ENCODE results near the gene PTPRN2.

The PTPRN2 gene

GRCh38 chr7:158001621-158002320, 585.9 kb downstream of the PTPRN2 start:
- H3K9me3 ChIP-seq (ENCODE audit: control insufficient read depth in 2 of 2, low read length in 2 of 2): no peaks in the 10 kb centered on the region
- no peaks in the 10 kb centered on the region for H3K4me1 ChIP-seq (ENCODE audit: control insufficient read depth in 2 of 2, insufficient read depth in 2 of 2, low read length in 2 of 2)
- H3K27me3 ChIP-seq (ENCODE audit: control insufficient read depth in 2 of 2, insufficient read depth in 2 of 2, low read length in 2 of 2): no peaks in the 10 kb centered on the region
- no peak overlapping the region for H3K9ac ChIP-seq (ENCODE audit: low read depth in 1 of 2, low read length in 2 of 2)
- no peak overlapping the region for H3K27ac ChIP-seq (ENCODE audit: low read depth in 2 of 2, low read length in 2 of 2)
- no peak overlapping the region for H3K4me3 ChIP-seq (ENCODE audit: low read length in 2 of 2)
- no peaks in the 10 kb centered on the region for H3K36me3 ChIP-seq (ENCODE audit: control insufficient read depth in 2 of 2, insufficient read depth in 2 of 2, low read length in 2 of 2)

- Histone ChIP-seq H3K36me3 (ENCODE audit: control insufficient read depth in 2 of 2, insufficient read depth in 2 of 2, low read length in 2 of 2) (no peaks in the 10 kb centered on the region), H3K9ac (ENCODE audit: low read depth in 1 of 2, low read length in 2 of 2) (no peak overlapping the region), H3K4me1 (ENCODE audit: control insufficient read depth in 2 of 2, insufficient read depth in 2 of 2, low read length in 2 of 2) (no peaks in the 10 kb centered on the region), H3K9me3 (ENCODE audit: control insufficient read depth in 2 of 2, low read length in 2 of 2) (no peaks in the 10 kb centered on the region), H3K4me3 (ENCODE audit: low read length in 2 of 2) (no peak overlapping the region), H3K27me3 (ENCODE audit: control insufficient read depth in 2 of 2, insufficient read depth in 2 of 2, low read length in 2 of 2) (no peaks in the 10 kb centered on the region), H3K27ac (ENCODE audit: low read depth in 2 of 2, low read length in 2 of 2) (no peak overlapping the region)
These were observed 586.6 kb downstream of the PTPRN2 start for GRCh38 chr7:158001003-158001402.

GRCh38 chr7:158000160-158000559, 587.5 kb downstream of the PTPRN2 start:
- no peak overlapping the region for H3K9ac ChIP-seq (ENCODE audit: low read depth in 1 of 2, low read length in 2 of 2)
- no peaks in the 10 kb centered on the region for H3K4me1 ChIP-seq (ENCODE audit: control insufficient read depth in 2 of 2, insufficient read depth in 2 of 2, low read length in 2 of 2)
- H3K27ac ChIP-seq (ENCODE audit: low read depth in 2 of 2, low read length in 2 of 2): no peak overlapping the region
- H3K36me3 ChIP-seq (ENCODE audit: control insufficient read depth in 2 of 2, insufficient read depth in 2 of 2, low read length in 2 of 2): no peaks in the 10 kb centered on the region
- peaks cover 0 to 2% of the 10 kb centered on the region in 2 donors for H3K9me3 ChIP-seq (ENCODE audit: control insufficient read depth in 2 of 2, low read length in 2 of 2)
- no peak overlapping the region for H3K4me3 ChIP-seq (ENCODE audit: low read length in 2 of 2)
- no peaks in the 10 kb centered on the region for H3K27me3 ChIP-seq (ENCODE audit: control insufficient read depth in 2 of 2, insufficient read depth in 2 of 2, low read length in 2 of 2)

GRCh38 chr7:157998884-157999552, 588.6 kb downstream of the PTPRN2 start:
- no peak overlapping the region for H3K9ac ChIP-seq (ENCODE audit: low read depth in 1 of 2, low read length in 2 of 2)
- H3K4me3 ChIP-seq (ENCODE audit: low read length in 2 of 2): no peak overlapping the region
- no peaks in the 10 kb centered on the region for H3K4me1 ChIP-seq (ENCODE audit: control insufficient read depth in 2 of 2, insufficient read depth in 2 of 2, low read length in 2 of 2)
- no peak overlapping the region for H3K27ac ChIP-seq (ENCODE audit: low read depth in 2 of 2, low read length in 2 of 2)
- no peaks in the 10 kb centered on the region for H3K27me3 ChIP-seq (ENCODE audit: control insufficient read depth in 2 of 2, insufficient read depth in 2 of 2, low read length in 2 of 2)
- no peaks in the 10 kb centered on the region for H3K36me3 ChIP-seq (ENCODE audit: control insufficient read depth in 2 of 2, insufficient read depth in 2 of 2, low read length in 2 of 2)
- peaks cover 0 to 2% of the 10 kb centered on the region in 2 donors for H3K9me3 ChIP-seq (ENCODE audit: control insufficient read depth in 2 of 2, low read length in 2 of 2)

DNA sequence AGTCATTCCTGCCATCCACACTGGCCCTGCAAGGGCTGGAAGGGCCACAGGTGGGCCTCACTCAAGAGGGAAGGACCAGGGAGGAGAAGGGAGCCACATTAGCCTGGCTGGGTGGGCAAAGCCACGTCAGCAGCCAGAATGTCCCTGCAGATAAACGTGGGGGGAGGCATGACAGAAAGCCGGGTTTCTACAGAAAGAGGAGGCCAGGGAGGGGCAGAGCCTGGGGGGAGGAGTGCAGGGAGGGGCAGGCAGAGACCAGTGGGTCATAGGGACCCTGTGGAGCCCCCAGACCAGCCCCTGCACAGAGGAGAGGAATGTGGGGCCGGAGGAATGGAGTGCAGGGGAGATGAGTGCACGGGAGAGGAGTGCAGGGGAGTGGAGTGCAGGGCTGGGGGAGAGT, 590.2 kb downstream of the PTPRN2 start:
- Histone ChIP-seq H3K36me3 (ENCODE audit: control insufficient read depth in 2 of 2, insufficient read depth in 2 of 2, low read length in 2 of 2) (no peaks in the 10 kb centered on the region), H3K27me3 (ENCODE audit: control insufficient read depth in 2 of 2, insufficient read depth in 2 of 2, low read length in 2 of 2) (no peaks in the 10 kb centered on the region), H3K27ac (ENCODE audit: low read depth in 2 of 2, low read length in 2 of 2) (no peak overlapping the region), H3K9ac (ENCODE audit: low read depth in 1 of 2, low read length in 2 of 2) (no peak overlapping the region), H3K9me3 (ENCODE audit: control insufficient read depth in 2 of 2, low read length in 2 of 2) (peaks cover 0 to 2% of the 10 kb centered on the region in 2 donors), H3K4me1 (ENCODE audit: control insufficient read depth in 2 of 2, insufficient read depth in 2 of 2, low read length in 2 of 2) (no peaks in the 10 kb centered on the region), H3K4me3 (ENCODE audit: low read length in 2 of 2) (no peak overlapping the region)

- Histone ChIP-seq H3K27me3 (ENCODE audit: control insufficient read depth in 2 of 2, insufficient read depth in 2 of 2, low read length in 2 of 2) (no peaks in the 10 kb centered on the region), H3K4me3 (ENCODE audit: low read length in 2 of 2) (no peak overlapping the region), H3K27ac (ENCODE audit: low read depth in 2 of 2, low read length in 2 of 2) (no peak overlapping the region), H3K36me3 (ENCODE audit: control insufficient read depth in 2 of 2, insufficient read depth in 2 of 2, low read length in 2 of 2) (no peaks in the 10 kb centered on the region), H3K9ac (ENCODE audit: low read depth in 1 of 2, low read length in 2 of 2) (no peak overlapping the region), H3K4me1 (ENCODE audit: control insufficient read depth in 2 of 2, insufficient read depth in 2 of 2, low read length in 2 of 2) (no peaks in the 10 kb centered on the region), H3K9me3 (ENCODE audit: control insufficient read depth in 2 of 2, low read length in 2 of 2) (peaks cover 0 to 2% of the 10 kb centered on the region in 2 donors)
These were observed 590.6 kb downstream of the PTPRN2 start for GRCh38 chr7:157997080-157997440.

- no peak overlapping the region for H3K4me3 ChIP-seq (ENCODE audit: low read length in 2 of 2)
- no peaks in the 10 kb centered on the region for H3K27me3 ChIP-seq (ENCODE audit: control insufficient read depth in 2 of 2, insufficient read depth in 2 of 2, low read length in 2 of 2)
- H3K4me1 ChIP-seq (ENCODE audit: control insufficient read depth in 2 of 2, insufficient read depth in 2 of 2, low read length in 2 of 2): no peaks in the 10 kb centered on the region
- no peak overlapping the region for H3K9ac ChIP-seq (ENCODE audit: low read depth in 1 of 2, low read length in 2 of 2)
- H3K36me3 ChIP-seq (ENCODE audit: control insufficient read depth in 2 of 2, insufficient read depth in 2 of 2, low read length in 2 of 2): no peaks in the 10 kb centered on the region
- H3K9me3 ChIP-seq (ENCODE audit: control insufficient read depth in 2 of 2, low read length in 2 of 2): peaks cover 0 to 2% of the 10 kb centered on the region in 2 donors
- H3K27ac ChIP-seq (ENCODE audit: low read depth in 2 of 2, low read length in 2 of 2): no peak overlapping the region
These were observed 591.1 kb downstream of the PTPRN2 start for GRCh38 chr7:157996359-157997079.

DNA sequence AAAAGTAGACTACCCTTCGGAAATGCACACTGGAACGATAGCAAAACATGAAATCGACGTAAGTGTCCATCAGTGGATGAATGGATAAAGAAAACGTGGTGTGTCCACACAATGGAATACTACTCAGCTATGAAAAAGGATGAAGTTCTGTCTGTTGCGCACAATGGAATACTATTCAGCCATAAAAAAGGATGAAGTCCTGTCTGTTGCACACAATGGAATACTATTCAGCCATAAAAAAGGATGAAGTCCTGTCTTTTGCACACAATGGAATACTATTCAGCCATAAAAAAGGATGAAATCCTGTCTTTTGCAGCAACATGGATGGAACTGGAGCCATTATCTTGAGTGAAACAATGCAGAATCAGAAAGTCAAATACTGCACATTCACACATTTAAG, 591.8 kb downstream of the PTPRN2 start:
- no peaks in the 10 kb centered on the region for H3K27me3 ChIP-seq (ENCODE audit: control insufficient read depth in 2 of 2, insufficient read depth in 2 of 2, low read length in 2 of 2)
- H3K36me3 ChIP-seq (ENCODE audit: control insufficient read depth in 2 of 2, insufficient read depth in 2 of 2, low read length in 2 of 2): no peaks in the 10 kb centered on the region
- H3K9ac ChIP-seq (ENCODE audit: low read depth in 1 of 2, low read length in 2 of 2): no peak overlapping the region
- H3K27ac ChIP-seq (ENCODE audit: low read depth in 2 of 2, low read length in 2 of 2): no peak overlapping the region
- H3K9me3 ChIP-seq (ENCODE audit: control insufficient read depth in 2 of 2, low read length in 2 of 2): peaks cover 0 to 2% of the 10 kb centered on the region in 2 donors
- no peak overlapping the region for H3K4me3 ChIP-seq (ENCODE audit: low read length in 2 of 2)
- H3K4me1 ChIP-seq (ENCODE audit: control insufficient read depth in 2 of 2, insufficient read depth in 2 of 2, low read length in 2 of 2): no peaks in the 10 kb centered on the region

DNA sequence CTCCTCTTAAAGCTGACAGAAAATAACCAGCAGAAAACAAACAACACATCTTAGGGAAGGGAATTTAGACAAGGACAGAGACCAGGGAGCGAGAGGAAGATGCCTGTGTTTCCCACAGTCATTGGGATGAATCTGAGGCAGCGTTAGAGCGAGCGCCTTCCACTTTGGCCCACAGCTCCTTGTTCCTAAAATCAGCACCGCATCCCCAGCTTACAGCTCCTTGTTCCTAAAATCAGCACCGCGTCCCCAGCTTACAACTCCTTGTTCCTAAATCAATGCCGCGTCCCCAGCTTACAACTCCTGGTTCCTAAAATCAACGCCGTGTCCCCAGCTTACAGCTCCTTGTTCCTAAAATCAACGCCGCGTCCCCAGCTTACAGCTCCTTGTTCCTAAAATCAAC, 593.3 kb downstream of the PTPRN2 start:
- Histone ChIP-seq H3K9me3 (ENCODE audit: control insufficient read depth in 2 of 2, low read length in 2 of 2) (peaks cover 0 to 2% of the 10 kb centered on the region in 2 donors), H3K4me1 (ENCODE audit: control insufficient read depth in 2 of 2, insufficient read depth in 2 of 2, low read length in 2 of 2) (no peaks in the 10 kb centered on the region), H3K9ac (ENCODE audit: low read depth in 1 of 2, low read length in 2 of 2) (no peak overlapping the region), H3K36me3 (ENCODE audit: control insufficient read depth in 2 of 2, insufficient read depth in 2 of 2, low read length in 2 of 2) (no peaks in the 10 kb centered on the region), H3K4me3 (ENCODE audit: low read length in 2 of 2) (no peak overlapping the region), H3K27me3 (ENCODE audit: control insufficient read depth in 2 of 2, insufficient read depth in 2 of 2, low read length in 2 of 2) (no peaks in the 10 kb centered on the region), H3K27ac (ENCODE audit: low read depth in 2 of 2, low read length in 2 of 2) (no peak overlapping the region)

- no peak overlapping the region for H3K27ac ChIP-seq (ENCODE audit: low read depth in 2 of 2, low read length in 2 of 2)
- H3K4me1 ChIP-seq (ENCODE audit: control insufficient read depth in 2 of 2, insufficient read depth in 2 of 2, low read length in 2 of 2): no peaks in the 10 kb centered on the region
- no peaks in the 10 kb centered on the region for H3K36me3 ChIP-seq (ENCODE audit: control insufficient read depth in 2 of 2, insufficient read depth in 2 of 2, low read length in 2 of 2)
- no peaks in the 10 kb centered on the region for H3K27me3 ChIP-seq (ENCODE audit: control insufficient read depth in 2 of 2, insufficient read depth in 2 of 2, low read length in 2 of 2)
- no peak overlapping the region for H3K4me3 ChIP-seq (ENCODE audit: low read length in 2 of 2)
- peaks cover 0 to 2% of the 10 kb centered on the region in 2 donors for H3K9me3 ChIP-seq (ENCODE audit: control insufficient read depth in 2 of 2, low read length in 2 of 2)
- no peak overlapping the region for H3K9ac ChIP-seq (ENCODE audit: low read depth in 1 of 2, low read length in 2 of 2)
These were observed 594.1 kb downstream of the PTPRN2 start for GRCh38 chr7:157993406-157994105.
